DND-41 (cell line): ENCODE results near the gene MACO1.

Source experiments
- ATAC-seq: fragments of 200-7000 bp; cut with Tn5 transposase; 3 replicates; pipeline ENCODE4 v1.9.1; 2021; ENCODE audit warnings: low read depth; ENCODE audit not compliant: insufficient read depth
- DNase-seq: peaks from one replicate; pipeline ENCODE4 v3.0.0-alpha.2; 2020
- H2AFZ ChIP-seq: 2 replicates; pipeline ENCODE4 v1.6.0; 2012; ENCODE audit warnings: low read depth, low read length
- H3K27ac ChIP-seq: 2 replicates; pipeline ENCODE4 v1.5.1; 2012; ENCODE audit warnings: low read length, inconsistent platforms
- H3K27me3 ChIP-seq: fragments of 200-600 bp; sonication (generic); 2 replicates; pipeline ENCODE4 v1.6.0; 2012; ENCODE audit warnings: low read length, mild to moderate bottlenecking, inconsistent platforms; ENCODE audit not compliant: insufficient read depth, poor library complexity
- H3K36me3 ChIP-seq: 2 replicates; pipeline ENCODE4 v1.5.1; 2012; ENCODE audit warnings: low read length, inconsistent platforms; ENCODE audit not compliant: insufficient read depth
- H3K4me1 ChIP-seq: 2 replicates; pipeline ENCODE4 v1.5.1; 2012; ENCODE audit warnings: mild to moderate bottlenecking, low read length; ENCODE audit not compliant: insufficient read depth
- H3K4me2 ChIP-seq: 2 replicates; pipeline ENCODE4 v1.6.0; 2012; ENCODE audit warnings: mild to moderate bottlenecking, moderate library complexity, low read length, inconsistent platforms; ENCODE audit not compliant: insufficient read depth
- H3K4me3 ChIP-seq, 2 experiments: fragments of 200-600 bp in 1 of 2; shearing (Covaris generic) in 1 of 2; 2 replicates each; pipeline ENCODE4 v1.5.1; 2012 to 2016; ENCODE audit warnings: inconsistent platforms in 2 of 2, low read length in 2 of 2, mild to moderate bottlenecking in 2 of 2, low read depth in 1 of 2, moderate library complexity in 1 of 2
- H3K79me2 ChIP-seq: 2 replicates; pipeline ENCODE4 v1.6.0; 2012; ENCODE audit warnings: low read length, inconsistent platforms; ENCODE audit not compliant: insufficient read depth
- H3K9ac ChIP-seq: 2 replicates; pipeline ENCODE4 v1.6.0; 2012; ENCODE audit warnings: low read depth, mild to moderate bottlenecking, inconsistent platforms, low read length, moderate library complexity
- H3K9me3 ChIP-seq: 2 replicates; pipeline ENCODE4 v1.5.1; 2012; ENCODE audit warnings: low read length, moderate library complexity, mild to moderate bottlenecking, inconsistent platforms; ENCODE audit not compliant: insufficient read depth, severe bottlenecking
- H4K20me1 ChIP-seq: 2 replicates; pipeline ENCODE4 v1.6.0; 2012; ENCODE audit warnings: low read length; ENCODE audit not compliant: insufficient read depth
- EZH2 ChIP-seq: IDR thresholded peaks from 3 replicates; pipeline ENCODE4 v1.6.1; 2012; ENCODE audit warnings: borderline replicate concordance, low read depth, mild to moderate bottlenecking, moderate library complexity, low read length, inconsistent platforms; ENCODE audit not compliant: severe bottlenecking
- TF ChIP-seq, protein P1 (sequence below): IDR thresholded peaks from 2 replicates; pipeline ENCODE4 v1.5.1; 2012; ENCODE audit warnings: borderline replicate concordance, low read length, moderate library complexity, mild to moderate bottlenecking; ENCODE audit not compliant: poor library complexity, severe bottlenecking; ENCODE audit errors: extremely low read depth

MACO1 gene

GRCh38 chr1:25500694-25501093 is 70.0 kb downstream of the MACO1 start:
- Histone ChIP-seq H3K9me3 (no peaks in the 10 kb centered on the region), H3K36me3 (peaks cover 58% of the 10 kb centered on the region), H3K4me2 (no peak overlapping the region), H2AFZ (no peak overlapping the region), H3K27me3 (no peaks in the 10 kb centered on the region), H3K4me3 (no peak overlapping the region), H3K9ac (no peak overlapping the region), H3K4me1 (no peaks in the 10 kb centered on the region), H4K20me1 (peaks cover 4% of the 10 kb centered on the region; the same call in 1 of the 2 replicates), H3K79me2 (no peaks in the 10 kb centered on the region), H3K27ac (no peak overlapping the region)
- ATAC-seq: no peak
- no peak for DNase-seq
- TF ChIP-seq EZH2: no peak
- TF ChIP-seq, protein P1, sequence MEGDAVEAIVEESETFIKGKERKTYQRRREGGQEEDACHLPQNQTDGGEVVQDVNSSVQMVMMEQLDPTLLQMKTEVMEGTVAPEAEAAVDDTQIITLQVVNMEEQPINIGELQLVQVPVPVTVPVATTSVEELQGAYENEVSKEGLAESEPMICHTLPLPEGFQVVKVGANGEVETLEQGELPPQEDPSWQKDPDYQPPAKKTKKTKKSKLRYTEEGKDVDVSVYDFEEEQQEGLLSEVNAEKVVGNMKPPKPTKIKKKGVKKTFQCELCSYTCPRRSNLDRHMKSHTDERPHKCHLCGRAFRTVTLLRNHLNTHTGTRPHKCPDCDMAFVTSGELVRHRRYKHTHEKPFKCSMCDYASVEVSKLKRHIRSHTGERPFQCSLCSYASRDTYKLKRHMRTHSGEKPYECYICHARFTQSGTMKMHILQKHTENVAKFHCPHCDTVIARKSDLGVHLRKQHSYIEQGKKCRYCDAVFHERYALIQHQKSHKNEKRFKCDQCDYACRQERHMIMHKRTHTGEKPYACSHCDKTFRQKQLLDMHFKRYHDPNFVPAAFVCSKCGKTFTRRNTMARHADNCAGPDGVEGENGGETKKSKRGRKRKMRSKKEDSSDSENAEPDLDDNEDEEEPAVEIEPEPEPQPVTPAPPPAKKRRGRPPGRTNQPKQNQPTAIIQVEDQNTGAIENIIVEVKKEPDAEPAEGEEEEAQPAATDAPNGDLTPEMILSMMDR: no peak

DNA sequence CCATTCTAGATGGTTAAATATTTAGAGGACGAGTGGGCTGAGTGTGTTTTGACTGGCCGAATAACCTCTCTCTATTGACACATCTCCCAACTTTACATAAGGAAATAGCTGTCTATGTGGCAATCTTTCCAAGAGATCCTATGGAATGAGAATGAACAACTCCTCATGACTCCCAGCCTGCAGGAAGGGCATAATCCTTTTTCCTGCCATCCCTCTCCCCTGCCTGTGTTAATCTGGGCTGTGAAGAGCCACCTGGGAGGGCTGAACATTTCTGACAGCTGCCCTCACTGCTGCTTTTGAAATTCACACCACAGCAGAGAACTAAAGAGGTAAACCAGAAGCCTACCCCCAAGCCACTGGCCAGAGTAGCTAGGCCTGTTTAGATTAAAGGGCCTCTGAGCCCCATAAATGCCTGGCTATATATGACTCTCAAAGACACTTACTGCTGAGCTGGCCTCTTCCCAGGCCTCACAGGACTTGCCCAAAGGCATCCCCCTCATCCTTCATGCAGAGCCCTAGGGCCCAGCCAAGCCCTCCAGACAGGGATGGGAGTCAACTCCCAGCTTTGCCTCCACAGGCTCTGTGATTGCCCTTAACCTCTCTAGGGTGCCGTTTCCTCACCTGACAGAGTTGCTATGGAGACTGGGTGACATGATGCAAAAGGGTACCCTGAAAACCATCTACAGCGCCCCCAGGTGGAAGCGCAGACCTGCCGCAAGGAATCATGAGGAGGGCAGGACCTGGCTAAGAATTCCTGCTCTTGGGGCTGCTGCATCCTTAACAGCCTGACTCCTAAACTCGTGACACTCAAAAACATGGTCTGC is 70.8 kb downstream of the MACO1 start:
- no peak overlapping the region for H3K4me2 ChIP-seq
- H3K9ac ChIP-seq: no peak overlapping the region
- no peaks in the 10 kb centered on the region for H3K79me2 ChIP-seq
- H3K27ac ChIP-seq: no peak overlapping the region
- H3K36me3 ChIP-seq: peaks cover 51% of the 10 kb centered on the region
- H4K20me1 ChIP-seq: peaks cover 8% of the 10 kb centered on the region; the same call in 1 of the 2 replicates
- no peak for TF ChIP-seq EZH2
- TF ChIP-seq, protein P1: peak; percentile 46
- DNase-seq (no peak), ATAC-seq (0 out of 3 replicates have a peak, but pooled peaks have one; percentile 18)
- H3K27me3 ChIP-seq: no peaks in the 10 kb centered on the region
- no peaks in the 10 kb centered on the region for H3K9me3 ChIP-seq
- H3K4me1 ChIP-seq: no peaks in the 10 kb centered on the region
- H3K4me3 ChIP-seq: no peak overlapping the region
- no peak overlapping the region for H2AFZ ChIP-seq

DNA sequence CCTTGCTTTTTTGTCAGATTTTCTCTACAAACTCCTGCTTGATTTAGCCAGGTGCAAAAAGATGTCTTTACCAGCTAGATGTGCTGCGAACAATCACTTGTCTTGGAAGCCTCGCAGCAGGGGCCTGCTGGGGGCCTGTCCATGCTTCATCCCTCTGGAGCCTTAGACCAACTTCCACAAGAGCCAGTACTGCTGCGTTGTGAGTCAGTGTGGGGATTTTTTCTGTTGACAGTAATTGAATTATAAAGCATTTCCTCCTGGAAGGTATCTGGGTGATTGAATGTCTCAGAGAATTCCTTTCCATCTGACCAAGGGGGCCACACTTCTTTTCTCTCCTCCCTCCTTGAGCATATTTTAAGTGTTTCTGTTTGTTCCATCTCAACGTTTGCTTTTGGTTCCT is 72.3 kb downstream of the MACO1 start:
- H3K27me3 ChIP-seq: no peaks in the 10 kb centered on the region
- H3K27ac ChIP-seq: no peak overlapping the region
- H3K9ac ChIP-seq: no peak overlapping the region
- TF ChIP-seq, protein P1: no peak
- no peak for TF ChIP-seq EZH2
- ATAC-seq (no peak), DNase-seq (no peak)
- no peak overlapping the region for H3K4me3 ChIP-seq
- H4K20me1 ChIP-seq: peaks cover 8% of the 10 kb centered on the region; the same call in 1 of the 2 replicates
- no peaks in the 10 kb centered on the region for H3K79me2 ChIP-seq
- no peaks in the 10 kb centered on the region for H3K9me3 ChIP-seq
- H3K4me2 ChIP-seq: no peak overlapping the region
- peaks cover 38% of the 10 kb centered on the region for H3K36me3 ChIP-seq
- H2AFZ ChIP-seq: no peak overlapping the region
- H3K4me1 ChIP-seq: no peaks in the 10 kb centered on the region
